ENCODE data around the gene CLASRP.

GRCh38 chr19:45030825-45031224 is 8.0 kb upstream of the CLASRP start:
- TF ChIP-seq POLR2A (IDR thresholded peaks at IDR 0.05; ENCODE audit: low read length), result no peak
- TF ChIP-seq GATA1 (IDR thresholded peaks at IDR 0.05; ENCODE audit: low read depth, low read length), result no peak

All from erythroblast (primary cell).